ENCODE measurements around the gene PIN4.
"Not testable (repeated sequence)": the region's sequence is repeated elsewhere in the genome, so short reads cannot be mapped to it uniquely, and the experiment has no call there.

Gene PIN4

DNA sequence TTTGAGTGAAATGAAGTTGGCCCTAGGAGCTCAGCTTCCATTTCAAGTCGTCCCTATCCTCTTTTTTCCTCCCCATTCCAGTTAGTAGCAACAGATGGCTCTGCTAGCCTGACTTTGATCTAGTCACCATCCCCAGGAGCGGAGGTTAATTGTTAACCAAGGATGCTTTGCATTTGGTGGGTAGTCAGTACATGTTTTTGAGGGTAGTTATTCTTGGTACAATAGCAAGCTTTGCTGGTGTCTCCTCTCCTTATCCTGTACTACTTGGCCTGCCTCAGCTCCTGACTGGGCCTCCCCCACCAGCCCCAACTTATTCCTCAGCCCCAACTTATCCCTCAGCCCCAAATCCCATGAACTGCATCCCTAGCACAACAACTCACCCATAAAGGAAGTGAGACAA lies 35.0 kb upstream of the PIN4 start:
- H3K36me3 ChIP-seq (ENCODE audit: control insufficient read depth, insufficient read depth, low read length) = peaks cover 2% of the 10 kb centered on the region
- no peaks in the 10 kb centered on the region for H3K27me3 ChIP-seq (ENCODE audit: control insufficient read depth, insufficient read depth, low read length)
- no peak overlapping the region for H3K9ac ChIP-seq (ENCODE audit: low read depth, low read length)
- H3K9me3 ChIP-seq (ENCODE audit: control insufficient read depth, insufficient read depth, low read length) = peaks cover 2% of the 10 kb centered on the region
- no peaks in the 10 kb centered on the region for H3K4me1 ChIP-seq (ENCODE audit: control insufficient read depth, insufficient read depth, low read length)
- no peak overlapping the region for H3K4me3 ChIP-seq (ENCODE audit: low read depth, low read length)

DNA sequence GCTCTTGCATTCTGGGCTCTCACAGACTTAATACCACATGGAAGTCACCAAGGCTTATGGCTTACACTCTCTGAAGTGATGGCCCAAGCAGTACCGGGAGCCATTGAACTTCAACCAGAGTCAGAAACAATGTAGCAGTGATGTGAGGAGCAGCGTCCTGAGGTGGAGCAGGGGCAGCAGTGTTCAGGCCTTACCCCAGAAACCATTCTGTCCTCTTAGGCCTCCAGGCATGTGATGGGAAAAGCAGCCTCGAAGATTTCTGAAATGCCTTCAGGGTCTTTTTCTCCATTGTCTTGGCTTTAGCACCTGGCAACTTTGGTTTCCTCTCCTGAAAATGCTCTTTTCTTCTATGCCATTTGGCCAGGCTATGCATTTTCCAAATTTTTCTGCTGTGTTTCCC lies 22.8 kb upstream of the PIN4 start:
- Histone ChIP-seq H3K4me1 (ENCODE audit: control insufficient read depth, insufficient read depth, low read length) (no peaks in the 10 kb centered on the region), H3K27me3 (ENCODE audit: control insufficient read depth, insufficient read depth, low read length) (no peaks in the 10 kb centered on the region), H3K9me3 (ENCODE audit: control insufficient read depth, insufficient read depth, low read length) (peaks cover 12% of the 10 kb centered on the region), H3K36me3 (ENCODE audit: control insufficient read depth, insufficient read depth, low read length) (no peaks in the 10 kb centered on the region), H3K4me3 (ENCODE audit: low read depth, low read length) (no peak overlapping the region), H3K9ac (ENCODE audit: low read depth, low read length) (no peak overlapping the region)

DNA sequence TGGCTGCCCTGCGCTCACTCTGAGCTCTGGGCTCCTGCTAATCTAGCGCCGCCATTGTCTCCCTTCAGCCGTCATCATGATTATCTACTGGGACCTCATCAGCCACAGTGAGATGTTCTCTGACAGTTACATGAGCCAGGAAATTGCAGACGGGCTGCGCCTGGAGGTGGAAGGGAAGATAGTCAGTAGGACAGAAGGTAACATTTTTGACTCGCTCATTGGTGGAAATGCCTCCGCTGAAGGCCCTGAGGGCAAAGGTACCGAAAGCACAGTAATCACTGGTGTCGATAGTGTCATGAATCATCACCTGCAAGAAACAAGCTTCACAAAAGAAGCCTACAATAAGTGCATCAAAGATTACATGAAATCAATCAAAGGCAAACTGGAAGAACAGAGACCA lies 21.8 kb upstream of the PIN4 start:
- Histone ChIP-seq H3K36me3 (ENCODE audit: control insufficient read depth, insufficient read depth, low read length) (no peaks in the 10 kb centered on the region), H3K27me3 (ENCODE audit: control insufficient read depth, insufficient read depth, low read length) (no peaks in the 10 kb centered on the region), H3K4me1 (ENCODE audit: control insufficient read depth, insufficient read depth, low read length) (no peaks in the 10 kb centered on the region), H3K4me3 (ENCODE audit: low read depth, low read length) (no peak overlapping the region), H3K9me3 (ENCODE audit: control insufficient read depth, insufficient read depth, low read length) (peaks cover 12% of the 10 kb centered on the region), H3K9ac (ENCODE audit: low read depth, low read length) (no peak overlapping the region)

DNA sequence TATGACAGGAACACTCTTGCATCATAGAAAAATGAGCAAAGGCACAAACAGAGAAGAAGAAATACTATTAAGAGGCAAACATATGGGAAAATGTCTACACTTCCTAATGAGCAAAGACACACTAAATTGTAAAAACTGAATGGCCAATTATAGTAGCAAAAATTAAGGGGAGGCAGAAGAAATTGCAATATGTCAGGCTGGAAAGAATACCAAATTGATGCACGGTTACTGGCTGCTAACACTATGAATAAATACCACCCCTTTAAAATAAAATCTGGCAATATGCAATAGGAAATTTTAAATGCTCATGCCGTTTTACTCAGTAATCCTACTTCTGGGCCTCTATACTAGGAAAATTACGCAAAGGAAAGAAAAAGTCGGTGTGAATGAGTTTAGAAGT lies 16.0 kb upstream of the PIN4 start:
- H3K36me3 ChIP-seq (ENCODE audit: control insufficient read depth, insufficient read depth, low read length) = no peaks in the 10 kb centered on the region
- H3K4me1 ChIP-seq (ENCODE audit: control insufficient read depth, insufficient read depth, low read length) = no peaks in the 10 kb centered on the region
- no peak overlapping the region for H3K4me3 ChIP-seq (ENCODE audit: low read depth, low read length)
- H3K9ac ChIP-seq (ENCODE audit: low read depth, low read length) = no peak overlapping the region
- H3K9me3 ChIP-seq (ENCODE audit: control insufficient read depth, insufficient read depth, low read length) = peaks cover 6% of the 10 kb centered on the region
- H3K27me3 ChIP-seq (ENCODE audit: control insufficient read depth, insufficient read depth, low read length) = peaks cover 4% of the 10 kb centered on the region

DNA sequence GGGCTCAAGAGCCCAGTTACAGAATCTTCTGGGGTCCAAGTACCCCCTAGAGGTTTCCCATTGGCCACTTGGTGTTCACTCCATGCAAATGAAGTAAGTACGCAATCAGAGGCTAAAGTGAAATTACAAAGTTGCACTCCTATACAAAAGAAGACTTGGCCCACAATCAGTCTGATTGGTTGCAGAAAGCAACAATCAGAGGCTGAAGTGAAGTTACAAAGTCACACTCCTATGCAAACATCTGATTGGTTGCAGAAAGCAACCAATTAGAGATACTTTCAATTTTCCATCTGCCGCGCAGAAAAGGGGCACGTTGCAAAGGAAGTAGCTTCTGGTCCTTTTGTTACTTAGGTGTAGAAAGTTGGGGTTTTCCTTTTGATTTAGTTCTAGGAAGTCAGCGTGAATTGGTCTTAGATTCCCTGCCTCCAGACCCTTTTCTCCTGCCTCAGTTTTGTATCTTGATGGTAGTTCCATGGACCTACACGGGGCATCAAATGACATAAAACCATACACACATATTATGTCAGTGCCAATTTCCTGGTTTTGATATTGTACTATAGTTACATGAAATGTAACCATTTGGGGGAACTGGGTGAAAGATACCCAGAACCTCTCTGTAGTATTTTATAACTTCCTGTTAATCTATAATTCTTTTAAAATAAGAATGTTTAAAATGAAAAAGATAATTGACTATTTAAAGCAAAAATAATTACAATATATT lies 12.4 kb upstream of the PIN4 start:
- no peaks in the 10 kb centered on the region for H3K4me1 ChIP-seq (ENCODE audit: control insufficient read depth, insufficient read depth, low read length)
- H3K9ac ChIP-seq (ENCODE audit: low read depth, low read length) = no peak overlapping the region
- no peak overlapping the region for H3K4me3 ChIP-seq (ENCODE audit: low read depth, low read length)
- H3K9me3 ChIP-seq (ENCODE audit: control insufficient read depth, insufficient read depth, low read length) = peaks cover 3% of the 10 kb centered on the region
- H3K27me3 ChIP-seq (ENCODE audit: control insufficient read depth, insufficient read depth, low read length) = peaks cover 4% of the 10 kb centered on the region
- no peaks in the 10 kb centered on the region for H3K36me3 ChIP-seq (ENCODE audit: control insufficient read depth, insufficient read depth, low read length)

DNA sequence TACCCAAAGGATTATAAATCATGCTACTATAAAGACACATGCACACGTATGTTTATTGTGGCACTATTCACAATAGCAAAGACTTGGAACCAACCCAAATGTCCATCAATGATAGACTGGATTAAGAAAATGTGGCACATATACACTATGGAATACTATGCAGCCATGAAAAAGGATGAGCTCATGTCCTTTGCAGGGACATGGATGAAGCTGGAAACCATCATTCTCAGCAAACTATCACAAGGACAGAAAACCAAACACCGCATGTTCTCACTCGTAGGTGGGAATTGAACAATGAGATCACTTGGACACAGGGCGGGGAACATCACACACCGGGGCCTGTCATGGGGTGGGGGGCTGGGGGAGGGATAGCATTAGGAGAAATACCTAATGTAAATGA lies 5.3 kb upstream of the PIN4 start:
- not testable (repeated sequence) for H3K9me3 ChIP-seq (ENCODE audit: control insufficient read depth, insufficient read depth, low read length); H3K4me3 ChIP-seq (ENCODE audit: low read depth, low read length); H3K36me3 ChIP-seq (ENCODE audit: control insufficient read depth, insufficient read depth, low read length); H3K9ac ChIP-seq (ENCODE audit: low read depth, low read length); H3K27me3 ChIP-seq (ENCODE audit: control insufficient read depth, insufficient read depth, low read length); H3K4me1 ChIP-seq (ENCODE audit: control insufficient read depth, insufficient read depth, low read length)

DNA sequence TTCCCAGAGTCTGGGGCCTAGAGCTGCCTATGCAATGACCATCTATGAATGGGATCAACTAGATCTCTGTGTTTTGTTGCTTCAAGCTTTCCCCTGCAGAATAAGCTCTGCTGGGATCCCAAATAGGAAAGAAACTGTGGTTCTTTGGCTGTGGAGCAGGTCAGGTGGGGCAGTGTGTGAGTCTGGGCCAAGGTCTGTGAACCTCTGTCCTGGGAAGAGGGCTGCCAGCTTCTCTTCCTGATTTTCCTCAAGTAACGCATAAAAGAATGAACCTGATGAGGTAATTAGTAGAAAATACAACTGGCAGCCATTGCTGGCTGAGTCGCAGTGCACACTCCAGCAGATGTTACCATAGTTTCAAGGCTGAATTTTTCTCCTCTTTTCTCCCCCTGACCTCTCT lies 4.6 kb upstream of the PIN4 start:
- Histone ChIP-seq H3K27me3 (ENCODE audit: control insufficient read depth, insufficient read depth, low read length) (peaks cover 2% of the 10 kb centered on the region), H3K4me3 (ENCODE audit: low read depth, low read length) (no peak overlapping the region), H3K9me3 (ENCODE audit: control insufficient read depth, insufficient read depth, low read length) (no peaks in the 10 kb centered on the region), H3K4me1 (ENCODE audit: control insufficient read depth, insufficient read depth, low read length) (no peaks in the 10 kb centered on the region), H3K36me3 (ENCODE audit: control insufficient read depth, insufficient read depth, low read length) (no peaks in the 10 kb centered on the region), H3K9ac (ENCODE audit: low read depth, low read length) (no peak overlapping the region)

DNA sequence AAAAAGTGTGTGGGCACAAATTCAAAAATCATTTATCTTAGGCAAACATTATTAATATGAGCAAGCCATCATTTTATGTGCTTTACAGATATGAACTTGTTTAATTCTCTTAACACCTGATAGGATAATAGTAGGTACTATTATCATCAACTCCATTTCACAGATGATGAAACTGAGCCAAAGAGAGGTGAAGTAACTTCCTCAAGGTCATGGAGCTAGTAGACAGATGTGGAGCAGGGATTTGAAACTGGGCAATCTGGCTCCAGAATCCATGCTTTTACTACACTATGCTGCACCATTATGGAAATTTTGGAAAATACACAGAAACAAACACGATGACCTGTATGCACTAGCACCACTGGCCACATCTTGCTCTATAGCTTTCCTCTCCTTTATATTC lies 1.0 kb upstream of the PIN4 start:
- Histone ChIP-seq H3K27me3 (ENCODE audit: control insufficient read depth, insufficient read depth, low read length) (no peaks in the 10 kb centered on the region), H3K4me3 (ENCODE audit: low read depth, low read length) (peak overlapping the region; percentile 65), H3K9me3 (ENCODE audit: control insufficient read depth, insufficient read depth, low read length) (no peaks in the 10 kb centered on the region), H3K36me3 (ENCODE audit: control insufficient read depth, insufficient read depth, low read length) (no peaks in the 10 kb centered on the region), H3K4me1 (ENCODE audit: control insufficient read depth, insufficient read depth, low read length) (no peaks in the 10 kb centered on the region), H3K9ac (ENCODE audit: low read depth, low read length) (no peak overlapping the region)

DNA sequence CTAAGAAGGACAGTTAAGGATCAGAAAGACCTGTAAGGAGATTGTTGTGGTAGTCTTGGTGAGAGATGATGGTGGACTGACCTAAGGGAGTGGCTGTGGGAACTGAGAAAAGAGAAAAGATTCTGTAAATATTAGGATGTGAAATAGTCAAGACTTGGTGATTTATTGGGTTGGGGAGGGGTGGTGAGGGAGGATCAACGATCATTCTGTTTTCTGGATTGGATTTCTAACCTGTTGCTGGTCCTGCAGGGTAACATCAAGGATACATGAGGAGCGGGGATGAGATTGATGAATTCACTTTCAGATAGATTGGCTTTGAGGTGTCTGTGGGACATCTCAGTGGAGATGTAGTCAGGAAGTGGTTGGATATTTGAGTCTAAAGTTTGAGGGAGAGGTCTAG lies 1.4 kb downstream of the PIN4 start:
- H3K27me3 ChIP-seq (ENCODE audit: control insufficient read depth, insufficient read depth, low read length) = no peaks in the 10 kb centered on the region
- H3K9ac ChIP-seq (ENCODE audit: low read depth, low read length) = no peak overlapping the region
- H3K4me1 ChIP-seq (ENCODE audit: control insufficient read depth, insufficient read depth, low read length) = no peaks in the 10 kb centered on the region
- no peak overlapping the region for H3K4me3 ChIP-seq (ENCODE audit: low read depth, low read length)
- H3K9me3 ChIP-seq (ENCODE audit: control insufficient read depth, insufficient read depth, low read length) = no peaks in the 10 kb centered on the region
- no peaks in the 10 kb centered on the region for H3K36me3 ChIP-seq (ENCODE audit: control insufficient read depth, insufficient read depth, low read length)

DNA sequence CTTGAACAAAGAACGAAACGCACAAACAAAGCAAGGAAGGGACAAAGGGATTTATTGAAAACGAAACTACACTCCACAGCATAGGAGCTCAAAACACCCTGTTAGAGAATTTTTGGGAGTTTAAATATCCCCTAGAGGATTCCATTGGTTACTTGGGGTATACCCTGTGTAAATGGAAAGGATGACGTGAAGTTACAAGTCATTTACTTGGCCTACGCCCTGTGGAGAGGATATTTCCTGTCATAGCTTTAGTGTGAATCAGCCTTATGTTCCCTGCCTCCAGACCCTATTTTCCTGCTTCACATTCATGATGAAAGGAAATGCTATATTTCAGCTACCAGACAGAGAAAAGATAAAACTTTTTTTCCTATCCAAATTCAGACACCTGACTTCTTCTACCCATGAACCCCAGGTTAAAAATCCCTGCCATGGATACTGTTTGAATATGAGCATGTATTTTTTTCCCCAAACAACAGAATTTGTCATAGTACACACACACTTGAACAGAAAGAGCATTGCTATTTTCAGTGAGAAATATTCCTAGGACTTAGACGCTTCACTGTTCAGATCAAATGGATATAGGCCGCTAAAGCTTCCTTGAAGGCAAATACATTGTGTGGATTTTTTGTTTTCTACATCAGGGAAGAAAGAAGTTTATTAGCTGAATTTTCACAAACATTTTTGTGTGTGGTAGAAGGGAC lies 20.4 kb downstream of the PIN4 start:
- Histone ChIP-seq H3K4me1 (ENCODE audit: control insufficient read depth, insufficient read depth, low read length) (peaks cover 9% of the 10 kb centered on the region), H3K27me3 (ENCODE audit: control insufficient read depth, insufficient read depth, low read length) (no peaks in the 10 kb centered on the region), H3K36me3 (ENCODE audit: control insufficient read depth, insufficient read depth, low read length) (no peaks in the 10 kb centered on the region), H3K9me3 (ENCODE audit: control insufficient read depth, insufficient read depth, low read length) (no peaks in the 10 kb centered on the region), H3K4me3 (ENCODE audit: low read depth, low read length) (no peak overlapping the region), H3K9ac (ENCODE audit: low read depth, low read length) (no peak overlapping the region)

DNA sequence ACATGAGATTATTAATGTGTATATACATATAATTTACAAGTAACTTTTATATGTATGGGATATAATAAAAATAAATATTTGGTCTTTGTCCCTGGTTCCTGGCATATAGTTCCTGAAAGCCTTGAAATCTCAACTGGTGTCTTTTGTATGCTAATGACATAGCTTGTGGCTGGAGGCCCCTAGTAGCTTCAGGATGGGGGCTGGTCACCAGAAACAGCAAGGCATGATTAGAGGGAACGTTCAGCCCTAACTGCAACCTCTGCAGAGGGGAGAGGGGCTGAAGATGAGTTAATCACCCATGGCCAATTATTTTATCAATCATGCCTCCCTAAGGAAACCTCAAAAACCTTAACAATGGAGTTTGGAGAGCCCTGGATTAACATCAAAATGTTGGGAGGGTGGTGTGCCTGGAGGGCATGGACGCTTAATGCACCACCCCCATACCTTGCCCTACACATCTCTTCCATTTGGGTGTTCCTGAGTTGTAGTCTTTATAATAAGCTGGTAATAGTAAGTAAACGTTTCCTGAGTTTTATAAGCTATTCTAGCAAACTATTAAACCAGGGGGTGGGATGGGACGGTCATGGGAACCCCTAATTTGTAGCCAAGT lies 21.3 kb downstream of the PIN4 start:
- no peak overlapping the region for H3K9ac ChIP-seq (ENCODE audit: low read depth, low read length)
- H3K4me3 ChIP-seq (ENCODE audit: low read depth, low read length) = peak overlapping the region; percentile 8
- no peaks in the 10 kb centered on the region for H3K36me3 ChIP-seq (ENCODE audit: control insufficient read depth, insufficient read depth, low read length)
- H3K27me3 ChIP-seq (ENCODE audit: control insufficient read depth, insufficient read depth, low read length) = no peaks in the 10 kb centered on the region
- H3K4me1 ChIP-seq (ENCODE audit: control insufficient read depth, insufficient read depth, low read length) = peaks cover 9% of the 10 kb centered on the region
- H3K9me3 ChIP-seq (ENCODE audit: control insufficient read depth, insufficient read depth, low read length) = no peaks in the 10 kb centered on the region

DNA sequence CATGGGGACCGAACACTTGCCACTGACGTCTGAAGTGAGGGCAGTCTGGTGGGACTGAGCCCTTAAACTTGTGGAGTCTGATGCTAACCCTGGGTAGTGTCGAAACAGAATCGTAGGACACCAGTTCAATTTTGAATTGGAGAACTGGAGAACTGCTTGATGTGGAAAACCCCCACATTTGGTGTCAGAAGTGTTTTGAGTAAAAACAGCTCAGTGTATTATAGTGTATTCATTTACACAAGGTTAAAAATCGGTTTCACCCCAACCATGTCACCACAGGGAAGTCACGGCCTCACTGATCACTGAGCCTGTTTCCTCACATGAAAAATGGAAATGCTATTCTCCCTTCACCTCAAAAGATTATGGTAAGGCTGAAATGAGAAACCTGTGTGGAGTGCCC lies 21.9 kb downstream of the PIN4 start:
- Histone ChIP-seq H3K27me3 (ENCODE audit: control insufficient read depth, insufficient read depth, low read length) (no peaks in the 10 kb centered on the region), H3K9ac (ENCODE audit: low read depth, low read length) (no peak overlapping the region), H3K4me3 (ENCODE audit: low read depth, low read length) (no peak overlapping the region), H3K36me3 (ENCODE audit: control insufficient read depth, insufficient read depth, low read length) (peaks cover 4% of the 10 kb centered on the region), H3K9me3 (ENCODE audit: control insufficient read depth, insufficient read depth, low read length) (no peaks in the 10 kb centered on the region), H3K4me1 (ENCODE audit: control insufficient read depth, insufficient read depth, low read length) (peaks cover 9% of the 10 kb centered on the region)
